UCSD-AML1 (cell line): ENCODE data around the gene NR6A1.

Experiments
- DNase-seq: peaks from one replicate; lab custom pipeline; 2025; ENCODE audit not compliant: unreplicated experiment; lab: John Stamatoyannopoulos, UW

The NR6A1 gene

DNA sequence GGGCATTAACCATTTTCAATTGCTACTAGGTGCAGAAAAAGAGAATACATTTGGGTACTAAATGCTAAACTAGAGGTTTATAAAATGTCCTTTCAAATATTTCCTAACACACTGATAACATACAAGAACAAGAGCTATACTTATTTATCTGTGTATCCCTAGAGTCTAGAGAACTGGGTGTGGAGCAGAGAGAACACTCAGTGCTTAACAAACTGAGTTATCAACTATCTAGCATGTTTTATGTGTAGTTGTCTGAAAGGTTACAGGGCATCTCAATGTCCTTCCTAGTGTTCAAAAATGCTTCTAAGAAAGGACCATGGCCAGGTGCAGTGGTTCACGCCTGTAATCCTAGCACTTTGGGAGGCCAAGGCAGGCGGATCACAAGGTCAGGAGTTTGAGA lies 40.3 kb downstream of the NR6A1 start:
- DNase-seq, result no peak

DNA sequence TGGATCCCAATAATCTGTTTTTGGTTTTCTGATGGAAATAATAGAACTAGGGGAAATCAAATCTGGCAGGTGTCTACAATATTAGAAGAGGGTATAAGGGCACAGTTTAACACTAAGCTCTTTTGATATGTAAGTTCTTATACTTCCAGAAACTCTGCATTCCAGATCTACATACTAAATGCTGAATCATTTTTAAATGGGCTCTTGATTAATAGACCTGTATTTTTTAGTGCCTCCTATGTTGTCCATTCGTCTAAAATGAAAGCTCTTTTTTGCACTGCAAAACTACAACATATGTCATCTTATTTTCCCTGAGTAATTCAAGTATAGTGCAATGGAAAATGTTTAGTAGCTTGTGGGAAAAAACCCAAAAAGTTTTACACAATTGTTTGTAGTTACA lies 44.2 kb downstream of the NR6A1 start:
- no peak for DNase-seq

DNA sequence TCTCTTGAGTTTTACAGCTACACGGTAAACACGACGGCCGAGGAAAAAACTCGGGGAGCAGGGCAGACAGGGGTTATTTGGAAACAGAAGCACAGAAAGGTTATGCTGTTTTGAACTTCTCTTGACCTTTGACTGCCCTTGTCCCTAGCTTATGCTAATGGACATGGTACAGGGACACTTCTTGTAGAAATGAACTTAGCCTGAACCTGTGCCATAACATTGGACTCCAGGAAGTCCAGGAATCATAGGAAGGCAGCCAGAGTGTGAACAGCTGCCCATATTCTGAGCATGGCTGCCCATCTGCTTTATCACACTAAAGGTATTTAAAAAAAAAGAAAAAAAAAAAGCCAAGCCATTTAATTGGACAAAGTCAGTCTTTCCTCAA lies 46.1 kb downstream of the NR6A1 start:
- no peak for DNase-seq

DNA sequence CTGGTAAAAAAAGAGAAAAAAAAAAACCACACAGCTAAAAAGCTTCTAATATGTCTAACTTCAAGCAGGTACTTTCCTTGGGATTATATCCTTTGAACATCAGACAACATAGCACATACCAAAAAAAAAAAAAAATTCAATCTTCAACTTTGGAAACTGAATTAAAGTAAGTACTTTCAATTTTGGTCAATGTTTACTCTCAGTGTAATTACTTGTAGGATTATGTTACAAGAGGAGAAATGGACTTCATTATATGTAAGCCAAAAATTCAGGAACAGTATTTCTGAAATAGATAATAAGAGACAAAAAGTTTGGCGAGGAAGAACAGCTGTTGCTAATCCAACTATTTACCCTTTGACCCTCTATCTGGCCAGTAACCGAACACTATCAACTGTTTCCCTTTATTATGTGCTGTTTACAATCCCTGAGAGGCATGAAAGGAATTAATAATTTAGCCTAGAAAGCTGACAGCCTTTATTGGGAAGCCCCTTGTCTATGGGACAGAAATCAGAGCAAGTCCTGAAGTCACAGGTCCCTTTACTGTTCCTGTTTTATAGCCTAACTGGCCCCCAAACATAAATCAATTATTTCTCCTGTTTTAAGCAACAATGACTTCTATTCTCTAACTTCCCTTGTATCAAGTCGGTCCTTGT lies 46.6 kb downstream of the NR6A1 start:
- DNase-seq, result no peak

DNA sequence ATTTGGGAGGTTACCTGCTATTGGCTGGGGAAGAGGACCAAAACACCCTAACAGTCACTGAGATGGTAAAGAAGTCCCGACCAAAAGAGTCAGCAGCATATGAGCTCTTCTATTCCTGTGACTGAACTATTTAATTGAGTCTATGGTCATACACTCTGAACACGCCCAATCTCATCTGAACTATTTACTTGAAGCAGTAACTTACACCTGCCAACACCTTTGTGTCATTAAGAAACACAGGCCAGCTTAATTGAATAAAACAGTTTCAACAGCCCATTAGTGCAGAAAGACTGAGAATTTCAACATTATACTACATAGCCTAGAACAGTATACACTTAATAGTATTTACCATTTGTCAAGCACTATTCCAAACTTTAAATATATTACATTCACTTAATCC lies 47.8 kb downstream of the NR6A1 start:
- DNase-seq, result no peak

DNA sequence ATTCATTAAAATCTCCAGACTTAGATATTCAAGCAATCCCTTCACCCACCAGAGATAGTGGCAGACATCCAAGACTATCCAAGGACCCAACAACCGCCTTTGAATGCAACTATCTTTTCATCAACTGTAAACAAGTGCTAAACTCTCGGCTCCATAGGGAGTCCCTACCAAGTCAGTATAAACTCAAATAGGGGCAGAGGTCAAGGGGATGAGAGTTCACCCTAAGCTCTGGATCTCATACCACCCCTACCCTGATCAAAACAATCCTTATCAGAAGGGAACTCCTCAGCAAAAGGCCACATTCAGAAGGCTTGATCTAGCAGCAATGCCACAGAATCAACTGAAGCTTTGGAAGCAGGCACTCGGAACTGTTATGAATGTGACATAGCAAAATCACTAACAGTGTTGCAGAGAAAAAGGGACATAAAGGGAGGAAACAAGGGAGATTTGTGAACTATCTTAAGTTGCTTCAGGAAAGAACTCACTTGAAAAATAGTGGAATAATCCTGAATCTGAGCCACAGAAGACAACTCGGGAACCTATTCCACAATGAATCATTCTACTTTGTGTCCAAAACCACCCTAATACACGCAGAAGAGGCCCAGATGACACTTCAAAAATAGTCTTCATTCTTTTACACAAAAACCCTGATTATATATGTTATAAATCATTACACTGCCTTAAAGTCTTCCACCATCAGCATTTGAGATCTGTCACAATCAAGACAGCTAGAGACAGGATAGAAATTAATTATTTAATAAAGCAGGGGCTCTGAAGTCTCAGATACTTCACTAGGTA lies 49.8 kb downstream of the NR6A1 start:
- no peak for DNase-seq

DNA sequence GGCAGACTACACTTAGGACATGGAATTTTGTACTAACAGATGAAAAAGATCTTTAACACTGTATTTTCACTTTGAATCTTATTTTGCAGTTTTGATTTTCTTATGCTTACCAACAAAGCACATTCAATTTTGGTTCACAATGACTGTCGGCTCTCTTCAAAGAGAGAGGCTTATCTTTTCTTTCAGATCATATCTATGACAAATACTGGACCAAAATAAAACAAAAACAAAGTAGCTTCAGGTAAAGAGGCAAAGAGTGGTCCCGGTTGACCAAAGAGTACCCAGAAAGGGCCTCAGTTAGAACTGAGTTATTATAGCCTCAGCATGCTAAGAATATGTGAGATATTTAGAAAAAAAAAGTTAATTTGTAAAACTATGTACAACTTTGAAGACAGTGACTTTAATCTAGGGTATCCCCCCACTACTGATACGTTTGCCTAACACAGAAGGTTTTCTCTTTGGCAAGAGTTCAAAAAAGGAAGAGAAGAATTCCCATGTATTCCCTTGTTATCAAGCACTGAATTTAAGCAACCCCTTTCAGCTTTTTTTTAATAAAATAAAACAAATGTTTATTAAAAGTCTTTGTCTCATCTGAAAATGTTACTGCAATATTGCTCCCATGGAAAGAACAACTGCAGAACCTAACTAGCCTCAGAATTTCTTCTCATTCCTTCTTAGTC lies 50.5 kb downstream of the NR6A1 start:
- no peak for DNase-seq

DNA sequence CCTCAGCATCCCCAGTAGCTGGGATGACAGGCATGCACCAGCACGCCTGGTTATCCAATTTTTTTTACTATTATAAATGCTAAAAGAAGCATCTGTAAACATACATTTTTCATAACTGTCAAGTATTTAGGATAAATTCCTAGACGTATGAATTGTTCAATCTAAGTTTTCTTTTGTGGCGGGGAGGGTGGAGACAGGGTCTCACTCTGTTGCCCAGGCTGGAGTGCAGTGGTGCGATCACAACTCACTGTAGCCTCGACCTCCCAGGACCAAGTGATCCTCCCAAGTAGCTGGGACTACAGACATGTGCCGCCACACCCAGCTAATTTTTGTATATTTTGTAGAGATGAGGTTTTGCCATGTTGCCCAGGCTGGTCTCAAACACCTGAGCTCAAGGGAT lies 52.2 kb downstream of the NR6A1 start:
- DNase-seq, result no peak

DNA sequence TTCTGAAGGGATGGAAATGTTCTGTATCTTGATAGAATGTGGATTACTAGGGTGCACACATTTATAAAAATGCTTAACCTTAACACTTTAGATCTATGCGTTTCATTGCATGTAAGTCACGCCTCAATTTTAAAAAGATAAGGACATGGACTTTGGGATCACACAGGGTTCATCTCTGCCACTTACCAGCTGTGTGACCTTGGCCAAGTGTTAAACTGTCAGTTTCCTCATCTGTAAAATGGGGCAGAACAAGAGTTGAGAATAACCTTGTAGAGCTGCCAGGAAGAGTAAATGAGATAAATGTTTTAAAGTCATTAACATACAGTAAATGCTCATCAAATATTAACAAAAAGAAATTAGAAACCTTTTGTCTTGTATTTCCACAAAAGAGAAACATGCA lies 53.5 kb downstream of the NR6A1 start:
- no peak for DNase-seq

DNA sequence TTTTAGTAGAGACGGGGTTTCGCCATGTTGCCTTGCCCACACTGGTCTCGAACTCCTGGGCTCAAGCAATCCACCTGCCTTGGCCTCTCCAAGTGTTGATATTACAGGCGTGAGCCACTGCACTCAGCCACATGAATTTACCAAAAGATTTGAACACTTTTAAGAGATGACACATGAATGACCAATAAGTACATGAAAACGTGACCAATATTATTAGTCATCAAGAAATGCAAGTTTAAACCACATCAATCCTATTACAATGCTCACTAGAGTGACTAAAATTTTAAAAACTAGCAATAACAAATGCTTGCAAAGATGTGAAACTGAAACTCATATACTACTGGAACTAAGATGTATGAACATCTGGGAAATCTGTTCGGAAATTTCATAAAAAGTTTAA lies 54.3 kb downstream of the NR6A1 start:
- no peak for DNase-seq

DNA sequence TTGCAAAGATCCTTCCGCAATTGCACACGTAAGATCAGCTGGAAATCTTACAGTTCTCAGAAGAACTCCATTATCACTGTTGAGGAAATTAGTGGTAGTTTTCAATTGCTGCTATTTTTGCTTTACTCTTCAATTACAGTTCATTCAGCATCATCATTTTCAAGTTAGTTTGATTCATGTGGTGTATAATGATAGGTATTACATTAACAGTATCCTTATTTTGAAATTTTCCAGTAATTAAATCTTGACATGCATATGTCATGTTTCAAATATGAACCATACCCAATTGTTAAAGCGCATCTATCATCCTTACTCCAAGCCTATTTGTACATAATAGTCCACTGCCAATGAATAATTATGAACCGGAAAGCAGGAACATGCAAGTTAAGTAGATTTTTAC lies 60.3 kb downstream of the NR6A1 start:
- no peak for DNase-seq

DNA sequence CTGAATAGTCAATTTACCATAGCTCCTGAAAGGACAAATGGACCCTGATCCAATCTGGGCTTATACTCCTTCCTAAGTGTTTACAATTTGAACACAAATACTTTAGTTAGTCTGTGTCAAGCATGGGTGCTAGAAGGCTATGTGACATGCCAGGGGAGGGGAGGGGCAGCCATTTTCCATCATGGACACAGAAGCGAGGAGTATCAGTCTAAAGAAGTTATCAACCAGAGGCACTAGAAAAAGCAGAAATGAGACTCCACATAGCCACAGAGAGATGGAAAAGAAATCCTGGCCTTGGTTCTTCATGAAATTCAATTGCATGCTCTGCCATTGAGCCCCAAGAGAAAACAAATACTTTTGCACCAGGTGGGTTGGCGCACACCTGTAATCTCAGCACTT lies 61.8 kb downstream of the NR6A1 start:
- no peak for DNase-seq

DNA sequence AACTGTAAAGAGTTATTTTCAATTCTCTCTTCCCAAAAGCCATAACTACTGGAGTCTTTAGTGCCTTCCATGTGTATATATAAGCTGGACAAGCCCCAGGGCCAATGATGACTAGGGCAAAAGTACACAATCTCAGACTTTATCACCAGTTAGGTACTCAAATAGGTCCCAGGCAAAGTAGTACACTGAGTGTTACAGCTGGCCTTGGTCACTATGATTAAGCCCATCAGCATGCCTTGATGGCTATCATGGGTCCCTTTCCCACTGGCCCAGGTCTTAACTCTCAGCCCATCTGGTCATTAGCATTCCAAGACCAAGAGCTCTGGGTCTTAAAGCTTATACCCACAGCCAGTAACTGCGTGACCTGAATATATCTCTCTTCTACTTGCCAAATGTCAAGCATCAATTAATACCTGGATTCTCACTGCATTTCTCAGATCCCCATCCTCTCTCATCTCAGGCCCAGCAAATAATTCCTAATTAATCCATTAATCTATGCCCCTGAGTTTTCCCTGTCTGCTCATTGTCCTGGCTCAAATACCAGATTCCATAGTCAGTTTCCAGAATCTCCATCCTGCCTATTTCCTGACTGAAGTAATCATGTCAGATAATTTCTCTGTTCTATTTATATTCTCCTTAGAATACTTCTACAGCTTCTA lies 62.3 kb downstream of the NR6A1 start:
- DNase-seq, result no peak

DNA sequence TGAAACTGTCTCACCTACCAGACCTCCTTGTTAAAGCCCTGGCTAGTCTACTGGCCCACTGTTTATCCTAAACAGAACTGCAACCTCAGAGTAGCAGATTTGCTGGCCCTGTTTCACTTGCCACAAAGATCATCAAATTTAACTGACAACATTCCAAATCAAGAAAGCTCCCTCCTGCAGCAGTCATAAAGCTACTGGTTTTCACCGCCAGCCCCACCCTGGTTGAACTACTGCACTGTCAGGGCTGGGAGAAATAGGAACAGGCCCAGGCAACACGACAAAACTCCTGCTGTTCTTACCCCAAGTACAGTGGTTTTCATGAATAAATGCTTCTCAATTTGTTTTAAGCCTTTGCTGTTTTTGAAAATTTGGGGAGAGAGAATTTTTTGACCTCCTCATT lies 63.0 kb downstream of the NR6A1 start:
- no peak for DNase-seq

DNA sequence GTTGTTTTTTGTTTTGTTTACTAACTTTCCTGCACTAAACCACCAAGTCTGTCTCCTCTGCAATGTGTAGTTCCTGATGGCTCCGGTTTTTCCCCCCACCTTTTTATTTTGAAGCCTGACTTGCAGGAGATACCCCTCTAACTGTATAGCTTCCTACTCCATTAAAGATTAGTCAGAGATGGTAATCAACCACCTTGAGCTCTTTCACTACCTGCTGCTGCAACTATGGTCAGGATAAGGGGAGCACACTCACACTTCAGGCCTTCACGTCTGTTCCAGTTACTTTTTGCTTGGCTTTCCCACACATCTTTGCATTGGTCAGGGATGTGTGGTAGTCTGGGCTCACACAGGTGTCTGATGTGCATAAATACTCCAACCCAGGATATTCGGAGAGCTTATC lies 63.4 kb downstream of the NR6A1 start:
- no peak for DNase-seq

DNA sequence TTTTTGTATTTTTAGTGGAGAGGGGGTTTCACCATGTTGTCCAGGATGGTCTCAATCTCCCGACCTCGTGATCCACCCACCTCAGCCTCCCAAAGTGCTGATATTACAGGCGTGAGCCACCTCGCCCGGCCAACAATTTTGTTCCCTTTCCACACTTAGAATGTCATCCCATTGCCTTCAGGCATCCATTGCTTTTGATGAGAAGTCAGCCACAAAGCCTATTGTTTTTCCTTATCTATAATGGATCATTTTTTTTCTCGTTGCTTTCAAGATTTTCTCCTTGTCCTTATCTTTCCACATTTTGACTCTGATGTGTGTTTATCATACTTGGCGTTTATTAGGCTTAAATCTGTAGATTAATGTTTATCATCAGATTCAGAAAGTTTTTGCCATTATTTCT lies 64.4 kb downstream of the NR6A1 start:
- no peak for DNase-seq

DNA sequence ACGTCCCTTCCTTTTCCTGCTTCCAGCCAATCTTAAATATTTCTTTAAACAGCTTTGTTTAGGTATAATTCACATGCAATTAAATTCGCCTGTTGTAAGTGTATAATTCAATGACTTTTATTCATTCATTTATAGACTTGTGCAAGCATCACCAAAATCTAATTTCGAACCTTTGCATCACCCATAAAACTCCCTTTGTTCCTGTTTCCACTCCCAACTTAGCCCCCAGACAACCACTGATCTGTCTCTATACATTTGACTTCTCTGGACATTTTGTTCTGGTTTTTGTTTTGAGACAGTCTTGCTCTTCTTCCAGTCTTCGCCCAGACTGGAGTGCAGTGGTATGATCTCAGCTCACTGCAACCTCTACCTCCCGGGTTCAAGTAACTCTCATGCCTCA lies 71.5 kb downstream of the NR6A1 start:
- no peak for DNase-seq

DNA sequence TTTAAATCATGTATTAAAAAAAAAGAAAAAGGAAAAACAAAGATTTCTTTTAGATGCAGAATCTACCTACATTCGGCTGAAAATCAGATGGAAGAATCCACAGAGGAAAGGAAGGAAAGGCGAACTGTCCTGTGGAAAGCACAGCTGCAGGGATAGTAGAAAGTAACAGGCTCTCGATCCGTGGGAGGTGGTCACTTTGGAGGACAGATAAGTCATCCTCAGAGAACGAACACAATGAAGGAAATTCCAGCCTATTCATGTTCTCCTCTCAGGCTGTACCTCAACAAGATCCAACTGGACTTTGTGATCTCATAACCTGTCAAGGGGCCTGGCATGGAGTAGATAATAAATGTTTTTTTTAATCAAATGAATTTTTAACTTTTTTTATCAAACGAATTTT lies 72.8 kb downstream of the NR6A1 start:
- DNase-seq, result no peak

DNA sequence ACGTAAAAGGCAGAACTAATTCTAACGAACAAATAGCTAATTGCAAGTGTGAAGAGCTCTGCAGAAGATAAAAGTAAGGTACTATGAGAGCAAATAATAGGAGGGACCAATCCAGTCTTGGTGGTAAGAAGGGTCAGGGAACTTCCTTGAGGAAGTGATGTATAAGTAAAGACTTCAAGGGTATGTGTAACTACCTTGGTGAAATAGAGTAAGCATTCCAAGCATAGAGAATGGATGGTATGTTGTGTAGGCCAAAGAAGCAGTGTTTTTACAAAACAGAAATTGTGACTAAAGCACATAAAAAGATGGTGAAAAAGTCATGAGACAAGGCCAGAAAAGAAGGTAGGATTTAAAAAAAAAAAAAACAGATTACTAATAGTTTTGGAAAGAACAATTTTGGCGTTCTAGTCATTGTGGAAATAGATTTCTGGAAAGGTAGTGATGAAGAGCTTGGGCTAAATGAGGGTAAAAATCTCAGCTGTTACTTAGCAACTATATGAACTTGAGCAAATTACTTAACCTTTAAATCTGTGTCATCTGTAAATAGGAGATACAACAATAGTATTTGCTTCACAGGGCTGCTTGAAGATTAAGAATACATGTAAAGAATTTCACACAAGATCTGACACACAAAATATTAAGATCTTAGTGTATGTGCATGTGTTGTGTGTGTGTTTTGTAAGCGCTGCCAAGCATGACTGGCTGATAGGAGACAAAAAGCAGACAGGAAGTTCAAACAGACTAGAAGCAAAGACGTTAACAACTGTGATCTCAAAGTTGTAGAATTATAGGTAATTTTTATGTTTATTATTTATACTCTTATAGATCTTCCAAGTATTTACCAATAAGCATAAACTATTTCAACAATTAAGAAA lies 73.5 kb downstream of the NR6A1 start:
- DNase-seq, result no peak

DNA sequence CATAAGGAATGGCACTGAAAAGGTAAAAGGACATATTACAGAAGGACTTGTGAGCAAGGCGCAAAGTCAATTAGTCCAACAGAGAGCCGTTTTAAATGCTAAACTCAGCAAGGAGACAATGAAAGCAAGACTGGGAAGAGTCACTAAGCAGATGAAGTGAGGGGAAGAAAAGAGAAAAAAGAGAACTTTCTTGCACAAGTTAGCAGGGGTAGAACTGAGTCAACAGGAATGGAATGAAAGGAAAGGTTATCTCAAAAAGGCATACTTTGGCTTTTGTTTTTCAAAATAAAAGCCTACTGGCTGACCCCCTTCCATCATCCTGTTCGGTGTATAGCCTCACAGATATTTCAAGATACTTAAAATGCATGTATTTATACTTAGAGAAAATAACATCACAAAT lies 75.0 kb downstream of the NR6A1 start:
- DNase-seq, result no peak
